ENCODE data around the gene MYO9A. TPM values are rescaled to one million over a fixed set of nuclear protein-coding genes. Genes with fewer than 3 reads are reported as not detected.

Gene MYO9A
- total RNA-seq, 1 experiment from 2014 or later, result 30.1 TPM

GRCh38 chr15:72042865-72043264 is 75.1 kb downstream of the MYO9A start:
- H3K4me3 ChIP-seq (ENCODE audit: low read depth, low read length, poor library complexity, severe bottlenecking), result no peak overlapping the region
- ChIA-PET POLR2A (ENCODE audit: low non-redundant PET) (no interaction called here), CTCF (interaction anchor here (0.6 kb wide), 1 partner anchor 132 kb away, joined by 5 read pairs; no protein-coding TSS in a partner anchor)
- intact Hi-C loops (cut with micrococcal nuclease; ENCODE audit: unreplicated experiment), result no loop called here
- H3K9me3 ChIP-seq (ENCODE audit: low read depth, low read length, poor library complexity, severe bottlenecking), result no peaks in the 10 kb centered on the region
- no peak overlapping the region for H3K27ac ChIP-seq (ENCODE audit: low read depth, low read length, poor library complexity, severe bottlenecking)
- TF ChIP-seq CTCF (conservative IDR thresholded peaks at IDR 0.05; ENCODE audit: low read depth, low read length) (no peak), EZH2 (IDR thresholded peaks at IDR 0.05; ENCODE audit: borderline replicate concordance, low read depth, low read length, poor library complexity, severe bottlenecking) (no peak)
- H3K27me3 ChIP-seq (replicated peaks; ENCODE audit: insufficient read depth, low read depth, low read length, poor library complexity), result no peaks in the 10 kb centered on the region
- BruUV-seq (replicated peaks), result no TSS peak
- H3K4me1 ChIP-seq (ENCODE audit: insufficient read depth, low read length, poor library complexity, severe bottlenecking), result no peaks in the 10 kb centered on the region
- no peaks in the 10 kb centered on the region for H3K36me3 ChIP-seq (ENCODE audit: insufficient read depth, low read length, poor library complexity, severe bottlenecking)
- DNase-seq (ENCODE audit: low spot score), result no peak

GRCh38 chr15:72042054-72042453 is 75.9 kb downstream of the MYO9A start:
- no TSS peak for BruUV-seq (replicated peaks)
- Histone ChIP-seq H3K36me3 (ENCODE audit: insufficient read depth, low read length, poor library complexity, severe bottlenecking) (no peaks in the 10 kb centered on the region), H3K9me3 (ENCODE audit: low read depth, low read length, poor library complexity, severe bottlenecking) (peaks cover 4% of the 10 kb centered on the region), H3K4me1 (ENCODE audit: insufficient read depth, low read length, poor library complexity, severe bottlenecking) (no peaks in the 10 kb centered on the region), H3K4me3 (ENCODE audit: low read depth, low read length, poor library complexity, severe bottlenecking) (no peak overlapping the region), H3K27me3 (replicated peaks; ENCODE audit: insufficient read depth, low read depth, low read length, poor library complexity) (no peaks in the 10 kb centered on the region), H3K27ac (ENCODE audit: low read depth, low read length, poor library complexity, severe bottlenecking) (no peak overlapping the region)
- intact Hi-C loops (cut with micrococcal nuclease; ENCODE audit: unreplicated experiment), result no loop called here
- POLR2A ChIA-PET (ENCODE audit: low non-redundant PET), result no interaction called here
- CTCF ChIA-PET, result no interaction called here
- TF ChIP-seq EZH2 (IDR thresholded peaks at IDR 0.05; ENCODE audit: borderline replicate concordance, low read depth, low read length, poor library complexity, severe bottlenecking), result no peak
- TF ChIP-seq CTCF (conservative IDR thresholded peaks at IDR 0.05; ENCODE audit: low read depth, low read length), result no peak
- no peak for DNase-seq (ENCODE audit: low spot score)

- no peak overlapping the region for H3K27ac ChIP-seq (ENCODE audit: low read depth, low read length, poor library complexity, severe bottlenecking)
- peaks cover 5% of the 10 kb centered on the region for H3K9me3 ChIP-seq (ENCODE audit: low read depth, low read length, poor library complexity, severe bottlenecking)
- POLR2A ChIA-PET (ENCODE audit: low non-redundant PET), result interaction anchor here (0.6 kb wide), 1 partner anchor 201 kb away, joined by 7 read pairs; no protein-coding TSS in a partner anchor
- BruUV-seq (replicated peaks), result no TSS peak
- CTCF ChIA-PET, result interaction anchor here (0.6 kb wide), 1 partner anchor 128 kb away, joined by 4 read pairs; no protein-coding TSS in a partner anchor
- no peak for TF ChIP-seq CTCF (conservative IDR thresholded peaks at IDR 0.05; ENCODE audit: low read depth, low read length)
- TF ChIP-seq EZH2 (IDR thresholded peaks at IDR 0.05; ENCODE audit: borderline replicate concordance, low read depth, low read length, poor library complexity, severe bottlenecking), result no peak
- H3K36me3 ChIP-seq (ENCODE audit: insufficient read depth, low read length, poor library complexity, severe bottlenecking), result no peaks in the 10 kb centered on the region
- no peak for DNase-seq (ENCODE audit: low spot score)
- no peak overlapping the region for H3K4me3 ChIP-seq (ENCODE audit: low read depth, low read length, poor library complexity, severe bottlenecking)
- H3K4me1 ChIP-seq (ENCODE audit: insufficient read depth, low read length, poor library complexity, severe bottlenecking), result no peaks in the 10 kb centered on the region
- no peaks in the 10 kb centered on the region for H3K27me3 ChIP-seq (replicated peaks; ENCODE audit: insufficient read depth, low read depth, low read length, poor library complexity)
- intact Hi-C loops (cut with micrococcal nuclease; ENCODE audit: unreplicated experiment), result no loop called here
These were observed 80.6 kb downstream of the MYO9A start for GRCh38 chr15:72037321-72037720.
